ENCODE results near the gene BPIFB1.

GRCh38 chr20:33322456-33322855, 39.4 kb downstream of the BPIFB1 start:
- TF ChIP-seq CTCF (IDR thresholded peaks at IDR 0.05) (no peak), POLR2A (IDR thresholded peaks at IDR 0.05) (no peak), POLR2AphosphoS5 (IDR thresholded peaks at IDR 0.05) (no peak)

Data from breast epithelium (tissue), 3 donors.